Duodenal mucosa (tissue), 2 donors: ENCODE measurements around the gene FDX1.

Source experiments
- H3K27ac ChIP-seq: one replicate; pipeline ENCODE4 v1.7.0; 2013; ENCODE audit warnings: low read depth, low read length
- H3K27me3 ChIP-seq, 2 donors: one replicate each; pipeline ENCODE4 v1.7.0; 2013; ENCODE audit warnings: low read length in 2 of 2, control low read depth in 1 of 2; ENCODE audit not compliant: insufficient read depth in 2 of 2, control insufficient read depth in 1 of 2
- H3K36me3 ChIP-seq, 2 donors: one replicate each; pipeline ENCODE4 v1.7.0; 2013; ENCODE audit warnings: low read length in 2 of 2, control low read depth in 1 of 2; ENCODE audit not compliant: insufficient read depth in 2 of 2, control insufficient read depth in 1 of 2
- H3K4me1 ChIP-seq, 2 donors: one replicate each; pipeline ENCODE4 v1.7.0; 2013; ENCODE audit warnings: low read length in 2 of 2, control low read depth in 1 of 2; ENCODE audit not compliant: insufficient read depth in 2 of 2, control insufficient read depth in 1 of 2
- H3K4me3 ChIP-seq, 2 donors: one replicate each; pipeline ENCODE4 v1.7.0; 2013; ENCODE audit warnings: low read length in 2 of 2, low read depth in 1 of 2
- H3K9ac ChIP-seq, 2 donors: one replicate each; pipeline ENCODE4 v1.7.0; 2013; ENCODE audit warnings: low read length in 2 of 2, low read depth in 1 of 2
- H3K9me3 ChIP-seq, 2 donors: one replicate each; pipeline ENCODE4 v1.7.0; 2013; ENCODE audit warnings: low read length in 2 of 2, control low read depth in 1 of 2; ENCODE audit not compliant: control insufficient read depth in 1 of 2

Gene FDX1

DNA sequence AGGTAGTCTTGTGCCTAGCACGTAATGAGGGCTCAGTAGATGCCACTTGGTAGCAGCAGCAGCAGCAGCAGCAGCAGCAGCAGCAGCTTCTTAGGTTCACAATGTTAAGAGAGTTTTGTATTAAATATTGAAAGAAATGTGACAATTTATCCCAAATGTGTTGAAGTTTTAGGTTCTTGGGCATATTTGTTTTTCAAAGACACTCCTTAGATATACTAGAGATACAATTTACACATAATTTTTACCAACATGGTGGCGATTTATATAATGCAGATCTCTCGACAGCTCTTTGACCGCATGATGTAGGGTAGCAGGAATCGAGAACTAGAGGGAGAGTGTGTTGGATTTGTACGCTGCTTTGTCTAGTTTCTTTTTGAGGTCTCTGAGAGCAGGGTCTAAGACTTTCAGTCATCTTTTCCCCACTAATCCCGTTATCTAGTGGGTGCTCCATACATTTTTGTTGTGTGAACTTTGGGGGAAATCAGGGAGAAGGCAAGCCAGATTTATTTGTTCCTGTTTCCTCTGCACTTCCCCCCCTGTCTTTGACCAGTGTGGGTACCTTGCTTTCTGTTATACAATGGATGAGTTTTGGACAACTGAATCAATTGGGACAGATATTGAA is 1.4 kb downstream of the FDX1 start:
- H3K9ac ChIP-seq = peak overlapping the region; percentile 89 to 97
- peak overlapping the region; percentile 90 for H3K27ac ChIP-seq
- no peaks in the 10 kb centered on the region for H3K36me3 ChIP-seq
- H3K27me3 ChIP-seq = no peaks in the 10 kb centered on the region
- H3K9me3 ChIP-seq = no peaks in the 10 kb centered on the region
- H3K4me1 ChIP-seq = peaks cover 22 to 29% of the 10 kb centered on the region in 2 donors
- H3K4me3 ChIP-seq = peak overlapping the region; percentile 87 to 95

DNA sequence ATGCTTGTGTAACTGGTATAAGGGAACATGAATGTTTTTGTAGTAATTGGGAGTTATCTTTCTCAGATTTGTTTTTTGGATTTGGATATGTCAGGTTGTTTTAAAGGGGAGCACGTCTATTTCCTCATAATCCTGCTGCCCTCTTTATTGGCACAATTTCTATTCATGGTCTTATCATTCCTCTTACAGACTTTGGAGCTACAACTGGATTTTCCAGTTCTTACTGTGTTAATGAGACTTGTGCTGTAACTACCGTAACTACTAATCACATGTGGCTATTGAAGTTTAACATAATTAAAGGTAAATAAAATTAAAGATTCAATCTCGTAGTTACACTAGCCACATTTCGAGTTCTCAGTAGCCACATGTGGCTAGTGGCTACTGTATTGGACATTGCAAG is 1.9 kb downstream of the FDX1 start:
- Histone ChIP-seq H3K9me3 (no peaks in the 10 kb centered on the region), H3K36me3 (no peaks in the 10 kb centered on the region), H3K27me3 (no peaks in the 10 kb centered on the region), H3K4me3 (peak overlapping the region; percentile 87 to 95), H3K27ac (no peak overlapping the region), H3K4me1 (peaks cover 23 to 30% of the 10 kb centered on the region in 2 donors), H3K9ac (peak overlapping the region; percentile 89 to 97)

DNA sequence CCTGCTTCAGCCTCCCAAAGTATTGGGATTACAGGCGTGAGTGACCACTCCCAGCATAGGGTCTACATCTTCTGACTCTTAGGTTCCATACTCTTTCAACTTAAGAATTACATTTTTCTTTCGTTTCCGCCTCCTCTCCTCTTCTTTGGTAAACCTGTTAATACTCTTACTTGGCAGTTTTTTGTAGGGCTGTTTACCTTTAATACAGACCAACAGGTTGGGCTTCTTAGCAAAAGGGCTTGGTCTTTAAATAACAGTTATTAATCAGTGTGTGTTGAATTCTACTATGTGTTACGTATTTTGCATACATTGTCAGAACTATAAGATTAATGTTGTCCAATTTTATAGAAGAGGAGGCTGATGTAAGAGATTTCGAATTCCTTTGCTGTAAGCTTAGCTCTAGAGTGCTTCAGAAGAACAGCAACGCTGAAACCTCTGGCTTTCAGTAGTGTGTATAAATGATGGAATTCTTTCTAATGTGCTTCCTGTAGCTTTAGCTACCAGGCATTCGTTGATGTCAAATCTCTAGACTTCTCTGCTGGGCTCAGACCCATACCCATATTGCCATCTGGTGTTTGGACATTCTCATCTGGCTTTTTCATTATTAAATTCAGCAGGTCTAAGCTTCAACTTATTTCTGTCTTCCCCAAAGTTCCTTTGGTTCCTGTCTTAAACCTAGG is 3.1 kb downstream of the FDX1 start:
- no peak overlapping the region for H3K9ac ChIP-seq
- H3K9me3 ChIP-seq = no peaks in the 10 kb centered on the region
- H3K27ac ChIP-seq = no peak overlapping the region
- peaks cover 0 to 9% of the 10 kb centered on the region in 2 donors for H3K36me3 ChIP-seq
- peaks cover 27 to 30% of the 10 kb centered on the region in 2 donors for H3K4me1 ChIP-seq
- H3K4me3 ChIP-seq = peak overlapping the region; percentile 50 to 87
- H3K27me3 ChIP-seq = no peaks in the 10 kb centered on the region

DNA sequence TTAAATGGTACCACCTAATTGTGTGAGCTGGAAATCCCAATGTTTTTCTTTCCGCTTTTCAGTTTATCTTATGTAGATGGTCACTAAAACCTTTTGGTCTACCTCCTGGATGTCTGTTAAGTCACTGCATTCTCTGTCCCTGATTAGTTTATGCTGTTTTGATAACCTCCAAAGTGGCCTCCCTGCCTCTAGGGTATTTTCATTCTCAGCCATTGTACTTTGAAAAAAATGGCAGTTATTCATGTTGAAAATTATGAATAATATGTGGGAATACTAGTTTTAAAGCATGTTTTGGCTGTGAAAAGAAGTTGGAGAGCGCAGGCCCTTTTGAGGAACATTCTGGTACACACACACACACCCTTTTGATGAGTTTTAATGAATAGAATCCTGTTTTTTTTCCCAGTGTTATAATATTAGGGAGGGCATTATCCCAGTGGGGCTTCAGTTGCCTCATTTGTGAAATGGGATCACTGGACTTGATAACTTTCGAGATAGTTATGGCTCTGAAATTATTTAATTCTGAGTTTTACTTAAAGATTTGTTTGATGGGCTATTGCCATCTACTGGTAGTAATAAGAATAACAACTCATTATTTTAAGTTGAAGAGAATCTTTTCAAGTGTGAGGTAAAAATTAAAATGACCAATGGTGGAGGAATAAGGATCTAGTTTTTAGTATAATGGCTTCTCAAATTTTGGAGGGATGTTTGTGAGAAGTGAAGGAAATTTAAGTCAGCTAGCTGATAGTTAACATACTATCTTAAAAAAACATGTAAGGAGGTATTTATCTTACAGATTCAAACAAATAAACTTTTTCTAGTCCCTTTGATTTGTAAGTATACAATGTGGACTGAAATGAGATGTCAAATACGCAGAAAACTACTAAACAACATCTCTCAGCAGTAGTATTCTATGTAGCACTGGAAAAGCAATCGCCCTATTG is 3.9 kb downstream of the FDX1 start:
- H3K4me3 ChIP-seq = no peak overlapping the region
- peaks cover 0 to 14% of the 10 kb centered on the region in 2 donors for H3K36me3 ChIP-seq
- no peak overlapping the region for H3K9ac ChIP-seq
- H3K4me1 ChIP-seq = peaks cover 27 to 30% of the 10 kb centered on the region in 2 donors
- H3K27me3 ChIP-seq = no peaks in the 10 kb centered on the region
- no peak overlapping the region for H3K27ac ChIP-seq
- H3K9me3 ChIP-seq = no peaks in the 10 kb centered on the region

DNA sequence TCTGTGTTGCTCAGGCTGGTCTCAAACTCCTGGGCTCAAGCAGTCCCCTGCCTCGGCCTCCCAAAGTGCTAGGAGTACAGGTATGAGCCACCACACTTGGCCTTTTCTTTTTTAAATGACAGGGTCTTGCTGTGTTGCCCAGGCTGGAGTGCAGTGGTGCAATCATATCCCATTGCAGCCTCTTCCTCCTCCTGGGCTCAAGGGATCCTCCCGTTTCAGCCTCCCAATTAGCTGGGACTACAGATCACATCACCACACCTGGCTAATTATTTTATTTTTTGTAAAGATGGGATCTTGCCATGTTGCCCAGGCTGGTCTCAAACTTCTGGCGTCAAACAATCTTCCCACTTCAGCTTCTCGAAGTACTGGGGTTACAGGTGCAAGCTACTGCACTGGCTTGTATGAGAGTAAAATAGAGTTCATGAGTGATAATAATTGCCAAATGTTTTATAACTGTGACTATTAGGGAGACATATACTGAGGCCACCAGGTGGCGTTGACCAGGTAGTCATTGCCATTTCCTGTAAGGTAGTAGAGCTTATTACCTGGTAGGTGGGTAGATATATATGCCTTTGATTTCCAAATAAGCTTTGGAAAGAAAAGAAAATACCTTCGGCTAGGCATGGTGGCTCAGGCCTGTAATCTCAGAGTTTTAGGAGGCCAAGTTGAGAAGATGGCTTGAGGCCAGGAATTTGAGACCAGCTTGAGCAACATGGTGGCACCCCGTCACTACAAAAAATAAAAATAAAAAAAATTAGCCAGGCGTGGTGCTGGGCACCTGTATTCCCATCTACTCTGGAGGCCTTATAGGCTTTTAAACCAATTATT is 5.4 kb downstream of the FDX1 start:
- Histone ChIP-seq H3K9ac (no peak overlapping the region), H3K9me3 (no peaks in the 10 kb centered on the region), H3K27ac (no peak overlapping the region), H3K4me1 (peaks cover 27 to 30% of the 10 kb centered on the region in 2 donors), H3K36me3 (peaks cover 0 to 19% of the 10 kb centered on the region in 2 donors), H3K4me3 (no peak overlapping the region), H3K27me3 (no peaks in the 10 kb centered on the region)

DNA sequence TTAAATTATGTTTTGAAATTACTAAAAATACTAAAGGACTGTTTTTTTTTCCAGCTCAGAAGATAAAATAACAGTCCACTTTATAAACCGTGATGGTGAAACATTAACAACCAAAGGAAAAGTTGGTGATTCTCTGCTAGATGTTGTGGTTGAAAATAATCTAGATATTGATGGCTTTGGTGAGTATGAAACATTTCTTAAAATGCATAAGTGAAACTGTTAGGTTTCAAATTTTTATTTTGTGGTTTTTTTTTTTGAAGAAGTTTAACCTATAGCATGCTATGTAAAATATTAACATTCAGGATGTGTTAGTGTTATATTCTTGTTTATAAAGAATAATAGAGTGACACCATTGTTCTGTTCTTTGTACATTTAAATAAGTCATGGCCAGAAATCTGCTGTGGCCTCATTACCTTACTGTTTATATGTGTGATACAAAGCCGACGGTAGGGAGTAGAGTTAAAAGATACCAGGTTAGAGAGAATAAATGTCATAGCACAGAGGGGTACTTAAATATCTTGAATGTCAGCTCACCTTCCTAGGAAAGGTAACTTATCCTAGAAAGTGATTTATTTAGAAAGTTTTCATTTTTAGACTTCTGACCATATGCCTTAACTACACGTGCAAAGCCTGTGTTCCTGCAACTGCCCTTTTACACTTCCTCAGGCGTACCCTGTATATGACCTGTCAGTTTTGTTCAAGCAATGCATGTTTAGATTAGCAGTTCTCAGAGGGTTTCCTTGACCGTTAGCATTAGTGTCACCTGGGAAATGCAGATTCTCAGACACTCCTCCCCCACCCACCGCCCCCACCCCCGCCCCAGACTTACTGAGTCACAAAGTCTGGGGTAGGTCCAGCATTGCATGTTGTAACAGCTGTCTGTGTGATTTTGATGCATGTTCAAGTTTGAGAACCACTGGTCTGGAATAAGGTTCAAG is 6.3 kb downstream of the FDX1 start:
- Histone ChIP-seq H3K9ac (no peak overlapping the region), H3K27ac (no peak overlapping the region), H3K4me3 (no peak overlapping the region), H3K27me3 (no peaks in the 10 kb centered on the region), H3K4me1 (peaks cover 27 to 30% of the 10 kb centered on the region in 2 donors), H3K9me3 (no peaks in the 10 kb centered on the region), H3K36me3 (peaks cover 0 to 22% of the 10 kb centered on the region in 2 donors)

DNA sequence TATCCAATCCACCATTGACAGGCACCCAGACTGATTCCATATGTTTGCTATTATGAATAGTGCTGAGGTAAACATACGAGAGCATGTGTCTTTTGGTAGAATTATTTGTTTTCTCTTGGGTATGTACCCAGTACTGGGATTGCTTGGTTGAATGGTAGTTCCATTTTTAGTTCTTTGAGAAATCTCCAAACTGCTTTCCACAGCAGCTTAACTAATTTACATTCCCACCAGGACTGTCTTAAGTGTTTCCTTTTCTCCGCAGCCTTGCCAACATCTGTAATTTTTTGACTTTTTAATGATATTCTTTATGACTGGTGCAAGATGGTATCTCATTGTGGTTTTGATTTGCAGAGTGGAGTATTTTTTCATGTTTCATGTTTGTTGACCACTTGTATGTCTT is 8.3 kb downstream of the FDX1 start:
- Histone ChIP-seq H3K27me3 (no peaks in the 10 kb centered on the region), H3K4me3 (no peak overlapping the region), H3K36me3 (peaks cover 0 to 24% of the 10 kb centered on the region in 2 donors), H3K27ac (no peak overlapping the region), H3K9ac (no peak overlapping the region), H3K9me3 (no peaks in the 10 kb centered on the region), H3K4me1 (peaks cover 13 to 24% of the 10 kb centered on the region in 2 donors)

DNA sequence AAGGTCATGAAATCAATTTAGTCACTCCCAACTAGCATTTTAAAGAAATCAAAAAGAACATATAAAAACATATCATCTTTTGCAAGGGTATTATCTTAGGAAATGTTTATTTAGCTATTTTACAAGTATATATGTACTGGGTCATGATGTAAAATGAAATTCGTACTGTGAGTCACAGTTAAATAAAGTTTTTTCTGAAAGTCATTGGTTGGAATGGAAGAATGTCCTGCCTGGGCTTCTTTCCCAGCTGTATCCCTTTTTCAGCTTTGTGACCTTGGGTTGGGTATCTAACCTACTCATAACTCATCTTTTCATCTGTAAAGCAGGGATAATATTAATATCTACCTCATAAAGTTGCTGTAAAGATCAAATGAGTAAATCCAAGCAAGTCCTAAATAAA is 15.7 kb downstream of the FDX1 start:
- no peak overlapping the region for H3K27ac ChIP-seq
- H3K4me3 ChIP-seq = no peak overlapping the region
- H3K36me3 ChIP-seq = peaks cover 0 to 11% of the 10 kb centered on the region in 2 donors
- H3K4me1 ChIP-seq = no peaks in the 10 kb centered on the region
- no peaks in the 10 kb centered on the region for H3K27me3 ChIP-seq
- no peaks in the 10 kb centered on the region for H3K9me3 ChIP-seq
- no peak overlapping the region for H3K9ac ChIP-seq

DNA sequence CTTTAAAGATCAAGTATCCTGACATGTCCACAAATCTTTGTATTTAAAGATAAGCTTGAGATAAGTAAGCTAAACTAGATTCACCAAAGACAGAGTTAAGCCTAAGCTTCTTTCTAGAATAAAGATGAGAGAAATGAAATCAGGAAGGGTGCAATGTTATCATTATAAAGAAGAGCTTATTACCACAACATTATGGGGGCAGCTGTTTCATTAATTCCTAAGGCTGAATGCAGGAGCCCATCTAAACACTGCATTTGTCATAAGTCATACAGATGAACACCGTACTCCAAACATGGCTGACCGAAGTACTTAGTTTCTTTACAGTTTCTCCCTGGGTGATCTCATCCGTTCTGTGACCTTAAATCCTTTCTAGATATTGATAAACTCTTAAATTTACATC is 16.3 kb downstream of the FDX1 start:
- H3K27ac ChIP-seq = no peak overlapping the region
- no peaks in the 10 kb centered on the region for H3K27me3 ChIP-seq
- no peaks in the 10 kb centered on the region for H3K9me3 ChIP-seq
- H3K4me1 ChIP-seq = no peaks in the 10 kb centered on the region
- H3K9ac ChIP-seq = no peak overlapping the region
- H3K4me3 ChIP-seq = no peak overlapping the region
- peaks cover 0 to 8% of the 10 kb centered on the region in 2 donors for H3K36me3 ChIP-seq
